Measurements from ENCODE around the gene OR6C2.
"Not testable (repeated sequence)": the region's sequence is repeated elsewhere in the genome, so short reads cannot be mapped to it uniquely, and the experiment has no call there.

Gene OR6C2

DNA sequence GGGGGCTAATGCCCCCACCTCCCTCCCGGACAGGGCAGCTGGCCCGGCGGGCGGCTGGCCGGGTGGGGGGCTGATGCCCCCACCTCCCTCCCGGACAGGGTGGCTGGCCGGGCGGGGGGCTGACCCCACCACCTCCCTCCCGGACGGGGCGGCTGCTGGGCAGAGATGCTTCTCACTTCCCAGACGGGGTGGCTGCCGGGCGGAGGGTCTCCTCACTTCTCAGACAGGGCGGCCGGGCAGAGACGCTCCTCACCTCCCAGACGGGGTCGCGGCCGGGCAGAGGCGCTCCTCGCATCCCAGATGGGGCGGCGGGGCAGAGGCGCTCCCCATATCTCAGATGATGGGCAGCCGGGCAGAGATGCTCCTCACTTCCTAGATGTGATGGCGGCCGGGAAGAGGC is 35.3 kb downstream of the OR6C2 start:
- not testable (repeated sequence) for DNase-seq

DNA sequence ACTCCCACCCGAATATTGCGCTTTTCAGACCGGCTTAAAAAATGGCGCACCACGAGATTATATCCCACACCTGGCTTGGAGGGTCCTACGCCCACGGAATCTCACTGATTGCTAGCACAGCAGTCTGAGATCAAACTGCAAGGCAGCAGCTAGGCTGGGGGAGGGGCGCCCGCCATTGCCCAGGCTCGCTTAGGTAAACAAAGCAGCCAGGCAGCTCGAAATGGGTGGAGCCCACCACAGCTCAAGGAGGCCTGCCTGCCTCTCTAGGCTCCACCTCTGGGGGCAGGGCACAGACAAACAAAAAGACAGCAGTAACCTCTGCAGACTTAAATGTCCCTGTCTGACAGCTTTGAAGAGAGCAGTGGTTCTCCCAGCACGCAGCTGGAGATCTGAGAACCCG is 40.4 kb downstream of the OR6C2 start:
- not testable (repeated sequence) for DNase-seq

DNA sequence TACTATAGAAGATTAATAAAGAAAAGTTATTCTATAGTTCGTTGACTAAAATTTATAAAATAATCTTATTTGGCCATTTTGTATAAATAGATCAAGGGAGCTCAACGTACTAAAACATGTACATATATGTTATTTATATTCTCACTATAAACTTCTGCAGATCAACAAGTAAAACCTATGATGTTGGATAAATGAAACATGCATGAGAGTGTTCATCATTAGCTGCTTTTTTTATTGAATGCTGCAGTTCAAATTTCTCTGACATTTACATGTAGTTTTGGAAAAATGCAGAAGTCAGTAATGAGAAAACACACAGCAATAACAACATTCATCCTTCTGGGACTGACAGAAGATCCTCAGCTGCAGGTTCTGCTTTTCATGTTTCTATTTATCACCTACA is 48.2 kb downstream of the OR6C2 start, which contains the start of gene OR6C68:
OR6C68 (plus strand) TSS at position 301 of the 400 bp plus-strand sequence; CDS start at position 301, 0 bp downstream.
- DNase-seq, result no peak

DNA sequence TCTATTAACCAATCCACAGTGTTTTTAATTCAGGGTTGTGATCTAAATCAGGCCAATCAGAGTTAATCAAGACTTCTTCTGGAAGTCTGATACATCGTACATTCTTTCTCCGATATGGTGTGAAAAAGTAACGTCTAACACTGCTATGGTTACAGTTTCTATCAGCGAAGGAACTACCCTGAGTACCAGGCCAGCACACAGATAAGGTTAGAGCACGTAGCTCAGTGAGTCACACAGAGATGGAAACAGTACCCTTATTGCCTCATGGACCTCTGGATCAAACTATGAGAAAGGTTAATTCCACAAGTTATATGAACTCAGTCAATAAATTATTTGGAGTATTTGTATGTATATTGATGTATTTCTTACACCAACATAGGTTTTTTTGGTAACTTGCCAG is 51.6 kb downstream of the OR6C2 start:
- DNase-seq, result no peak

DNA sequence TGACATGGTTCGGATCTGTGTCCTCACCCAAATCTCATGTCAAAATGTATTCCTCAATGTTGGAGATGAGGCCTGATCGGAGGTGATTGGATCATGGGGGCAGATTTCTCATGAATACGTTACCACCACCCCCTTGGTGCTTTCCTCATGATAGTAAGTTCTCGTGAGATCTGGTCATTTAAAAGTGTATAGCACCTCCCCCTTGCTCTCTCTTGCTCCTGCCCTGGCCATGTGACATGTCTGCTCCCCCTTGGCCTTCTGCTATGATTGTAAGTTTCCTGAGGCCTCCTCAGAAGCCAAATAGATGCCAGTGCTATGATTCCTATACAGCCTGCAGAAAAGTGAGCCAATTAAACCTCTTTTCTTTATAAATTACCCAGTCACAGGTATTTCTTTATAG is 55.4 kb downstream of the OR6C2 start:
- no peak for DNase-seq

DNA sequence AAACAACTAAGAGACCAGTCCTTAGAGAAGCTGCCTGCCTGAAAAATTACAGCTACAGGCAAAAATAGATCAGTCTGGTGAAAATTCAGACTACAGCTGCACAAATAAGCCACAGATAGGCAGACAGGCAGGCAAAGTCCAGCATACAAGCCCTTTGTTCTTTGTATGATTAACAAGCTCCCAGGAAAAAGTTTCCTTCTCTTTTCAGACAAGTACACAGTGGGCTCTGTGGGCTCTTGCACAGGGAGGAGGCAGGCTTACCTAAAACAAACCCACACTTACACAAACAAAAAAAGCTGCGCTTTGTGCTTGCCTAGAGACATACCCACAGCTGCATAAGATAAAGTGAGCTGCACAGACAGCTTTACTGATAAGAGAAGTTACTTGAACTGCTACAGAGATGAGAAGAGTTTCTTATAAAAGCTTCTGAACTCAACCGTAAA is 56.0 kb downstream of the OR6C2 start:
- DNase-seq, result no peak

DNA sequence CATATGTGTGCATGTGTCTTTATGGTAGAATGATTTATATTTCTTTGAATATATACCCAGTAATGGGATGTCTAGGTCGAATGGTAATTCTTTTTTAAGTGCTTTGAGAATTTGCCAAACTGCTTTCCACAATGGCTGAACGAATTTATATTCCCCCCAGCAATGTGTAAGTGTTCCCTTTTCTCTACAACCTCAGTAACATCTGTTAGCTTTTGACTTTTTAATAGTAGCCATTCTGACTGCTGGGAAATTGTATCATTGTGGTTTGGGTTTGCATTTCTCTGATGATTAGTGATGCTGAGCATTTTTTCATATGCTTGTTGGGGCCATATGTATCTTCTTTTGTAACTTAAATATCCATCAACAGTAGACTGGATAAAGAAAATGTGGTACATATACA is 57.7 kb downstream of the OR6C2 start:
- DNase-seq, result no peak
